OCI-LY7 (cell line): ENCODE measurements around the gene CTPS2. TPM values are rescaled to one million over a fixed set of nuclear protein-coding genes. Genes with fewer than 3 reads are reported as not detected.
"Not testable (repeated sequence)": the region's sequence is repeated elsewhere in the genome, so short reads cannot be mapped to it uniquely, and the experiment has no call there.

Source experiments
- BruUV-seq: library from RNA; stranded (reverse); fragments of 400-500 nt; replicated peaks from 2 replicates; lab custom pipeline; 2021; lab: Mats Ljungman, UMichigan
- CTCF ChIA-PET: fragments of 300-600 bp; sonication (Branson Sonifier 250); formaldehyde crosslinking; loops from one replicate; lab custom pipeline; 2022; ENCODE audit warnings: antibody characterized with exemption; ENCODE audit not compliant: unreplicated experiment; lab: Charles Lee
- POLR2A ChIA-PET: fragments of 300-600 bp; sonication (Branson Sonifier 250); formaldehyde crosslinking; loops from one replicate; lab custom pipeline; 2022; ENCODE audit warnings: antibody characterized with exemption; lab: Charles Lee
- DNase-seq: peaks from one replicate; pipeline ENCODE4 v3.0.0-alpha.2; 2015; ENCODE audit warnings: low spot score
- H2AFZ ChIP-seq: fragments of 200-600 bp; sonication (generic), shearing (Covaris generic); 2 replicates; pipeline ENCODE4 v1.6.1; 2014; ENCODE audit warnings: mild to moderate bottlenecking, antibody characterized with exemption, low read length, moderate library complexity
- H3K27ac ChIP-seq: fragments of 200-600 bp; sonication (generic); 2 replicates; pipeline ENCODE4 v1.5.1; 2014; ENCODE audit warnings: mixed run types, low read depth, mild to moderate bottlenecking, moderate library complexity, low read length, inconsistent platforms; ENCODE audit not compliant: poor library complexity, severe bottlenecking
- H3K36me3 ChIP-seq: fragments of 200-600 bp; sonication (generic); 2 replicates; pipeline ENCODE4 v1.6.1; 2014; ENCODE audit warnings: mild to moderate bottlenecking, antibody characterized with exemption, low read length, moderate library complexity, mixed read lengths; ENCODE audit not compliant: insufficient read depth
- H3K4me1 ChIP-seq: fragments of 200-600 bp; sonication (generic); 2 replicates; pipeline ENCODE4 v1.5.1; 2014; ENCODE audit warnings: mild to moderate bottlenecking, low read length; ENCODE audit not compliant: insufficient read depth, poor library complexity, severe bottlenecking
- H3K4me2 ChIP-seq: fragments of 200-600 bp; sonication (generic); 2 replicates; pipeline ENCODE4 v1.6.1; 2014; ENCODE audit warnings: mild to moderate bottlenecking, low read length
- H3K4me3 ChIP-seq: fragments of 200-600 bp; sonication (generic); 2 replicates; pipeline ENCODE4 v1.5.1; 2014; ENCODE audit warnings: mild to moderate bottlenecking, low read depth, low read length; ENCODE audit not compliant: poor library complexity, severe bottlenecking
- H3K79me2 ChIP-seq: fragments of 200-600 bp; sonication (generic); 2 replicates; pipeline ENCODE4 v1.6.1; 2016; ENCODE audit warnings: low read depth, mild to moderate bottlenecking, low read length, moderate library complexity, mixed read lengths; ENCODE audit not compliant: insufficient read depth
- H3K9me2 ChIP-seq: fragments of 200-600 bp; sonication (generic); 2 replicates; pipeline ENCODE4 v1.6.1; 2016; ENCODE audit warnings: mild to moderate bottlenecking, low read length, mixed read lengths; ENCODE audit not compliant: insufficient read depth
- H3K9me3 ChIP-seq: fragments of 200-600 bp; sonication (generic); 2 replicates; pipeline ENCODE4 v1.6.1; 2014; ENCODE audit warnings: mild to moderate bottlenecking, mixed run types, low read length, mixed read lengths
- H4K20me1 ChIP-seq: fragments of 200-600 bp; sonication (generic); 2 replicates; pipeline ENCODE4 v1.6.1; 2014; ENCODE audit warnings: mild to moderate bottlenecking, antibody characterized with exemption, low read length, moderate library complexity, mixed read lengths; ENCODE audit not compliant: insufficient read depth
- EZH2phosphoT487 ChIP-seq: fragments of 200-600 bp; sonication (generic); IDR thresholded peaks from 2 replicates; pipeline ENCODE4 v1.6.1; 2018; ENCODE audit warnings: low read depth, borderline replicate concordance, mild to moderate bottlenecking, mixed run types, antibody characterized with exemption, low read length, moderate library complexity, mixed read lengths
- intact Hi-C: fragments of 100-400 bp; cut with micrococcal nuclease; formaldehyde crosslinking; loops from one replicate; pipeline ENCODE4 v1.10.0; 2022; ENCODE audit not compliant: unreplicated experiment
- total RNA-seq, 2 experiments: library from RNA; depleted of rRNA in 1 of 2; stranded (reverse); fragments of >200 nt in 1 of 2; shearing (Covaris generic) in 1 of 2; gene quantifications; 2 replicates each; pipeline ENCODE4 v1.2.3, GENCODE V29; 2014 to 2022
- TF ChIP-seq, protein P1 (sequence below): fragments of 200-600 bp; sonication (generic); conservative IDR thresholded peaks from 2 replicates; pipeline ENCODE4 v1.5.1; 2014; ENCODE audit warnings: mild to moderate bottlenecking, antibody characterized with exemption, low read length, moderate library complexity, mixed read lengths

Gene CTPS2
- total RNA-seq, 2 experiments from 2014 or later, result 15.9 to 21.3 TPM

DNA sequence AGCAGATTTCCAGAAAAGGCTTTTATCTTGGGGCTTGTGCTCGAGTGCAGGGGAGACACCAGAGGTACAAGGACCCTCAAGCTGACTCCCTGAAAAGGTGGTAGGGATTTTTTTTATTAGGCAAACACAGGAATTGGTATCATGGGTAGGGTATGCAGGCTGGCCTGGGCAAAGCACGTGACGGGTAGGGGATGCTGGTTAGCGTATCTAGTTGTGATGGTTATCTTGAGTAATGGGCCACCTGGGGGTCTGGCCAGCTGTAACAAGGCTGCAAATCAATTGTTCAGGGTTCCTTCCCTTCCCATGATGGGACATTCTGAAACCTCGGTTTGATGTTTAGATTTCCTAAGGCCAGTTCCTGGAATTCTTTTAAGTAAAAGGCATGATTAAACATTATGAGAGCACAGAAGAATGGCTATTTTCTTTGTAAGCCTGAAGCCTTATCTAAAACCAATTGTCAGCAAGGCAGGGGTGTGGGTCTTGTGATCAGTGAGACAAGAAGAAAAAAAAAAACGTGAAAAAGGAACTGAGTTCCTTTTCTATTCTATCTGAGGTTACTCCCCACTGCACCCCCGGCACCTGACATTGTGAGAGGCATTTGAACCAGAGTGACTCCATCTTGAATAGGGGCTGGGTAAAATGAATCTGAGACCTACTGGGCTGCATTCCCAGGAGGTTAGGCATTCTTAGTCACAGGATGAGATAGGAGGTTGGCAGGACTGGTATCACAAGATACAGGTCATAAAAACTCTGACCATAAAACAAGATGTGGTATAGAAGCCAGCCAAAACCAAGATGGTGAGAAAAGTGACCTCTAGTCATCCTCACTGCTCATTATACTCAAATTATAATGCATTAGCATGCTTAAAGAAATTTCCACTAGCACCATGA lies 126.7 kb downstream of the CTPS2 start:
- Histone ChIP-seq H2AFZ (no peak overlapping the region), H3K79me2 (no peaks in the 10 kb centered on the region), H3K4me2 (no peak overlapping the region), H3K27ac (no peak overlapping the region), H3K9me3 (no peaks in the 10 kb centered on the region), H3K4me3 (no peak overlapping the region), H3K4me1 (no peaks in the 10 kb centered on the region), H3K36me3 (peaks cover 6% of the 10 kb centered on the region; the same call in 1 of the 2 replicates), H3K9me2 (no peaks in the 10 kb centered on the region), H4K20me1 (no peaks in the 10 kb centered on the region)
- DNase-seq, result no peak
- POLR2A ChIA-PET, result interaction anchor here (0.6 kb wide), 1 partner anchor 28 kb away, joined by 3 read pairs; no protein-coding TSS in a partner anchor
- intact Hi-C loops, result no loop called here
- BruUV-seq, result no TSS peak
- TF ChIP-seq, protein P1, sequence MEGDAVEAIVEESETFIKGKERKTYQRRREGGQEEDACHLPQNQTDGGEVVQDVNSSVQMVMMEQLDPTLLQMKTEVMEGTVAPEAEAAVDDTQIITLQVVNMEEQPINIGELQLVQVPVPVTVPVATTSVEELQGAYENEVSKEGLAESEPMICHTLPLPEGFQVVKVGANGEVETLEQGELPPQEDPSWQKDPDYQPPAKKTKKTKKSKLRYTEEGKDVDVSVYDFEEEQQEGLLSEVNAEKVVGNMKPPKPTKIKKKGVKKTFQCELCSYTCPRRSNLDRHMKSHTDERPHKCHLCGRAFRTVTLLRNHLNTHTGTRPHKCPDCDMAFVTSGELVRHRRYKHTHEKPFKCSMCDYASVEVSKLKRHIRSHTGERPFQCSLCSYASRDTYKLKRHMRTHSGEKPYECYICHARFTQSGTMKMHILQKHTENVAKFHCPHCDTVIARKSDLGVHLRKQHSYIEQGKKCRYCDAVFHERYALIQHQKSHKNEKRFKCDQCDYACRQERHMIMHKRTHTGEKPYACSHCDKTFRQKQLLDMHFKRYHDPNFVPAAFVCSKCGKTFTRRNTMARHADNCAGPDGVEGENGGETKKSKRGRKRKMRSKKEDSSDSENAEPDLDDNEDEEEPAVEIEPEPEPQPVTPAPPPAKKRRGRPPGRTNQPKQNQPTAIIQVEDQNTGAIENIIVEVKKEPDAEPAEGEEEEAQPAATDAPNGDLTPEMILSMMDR, result no peak
- no peak for TF ChIP-seq EZH2phosphoT487
- CTCF ChIA-PET, result no interaction called here

DNA sequence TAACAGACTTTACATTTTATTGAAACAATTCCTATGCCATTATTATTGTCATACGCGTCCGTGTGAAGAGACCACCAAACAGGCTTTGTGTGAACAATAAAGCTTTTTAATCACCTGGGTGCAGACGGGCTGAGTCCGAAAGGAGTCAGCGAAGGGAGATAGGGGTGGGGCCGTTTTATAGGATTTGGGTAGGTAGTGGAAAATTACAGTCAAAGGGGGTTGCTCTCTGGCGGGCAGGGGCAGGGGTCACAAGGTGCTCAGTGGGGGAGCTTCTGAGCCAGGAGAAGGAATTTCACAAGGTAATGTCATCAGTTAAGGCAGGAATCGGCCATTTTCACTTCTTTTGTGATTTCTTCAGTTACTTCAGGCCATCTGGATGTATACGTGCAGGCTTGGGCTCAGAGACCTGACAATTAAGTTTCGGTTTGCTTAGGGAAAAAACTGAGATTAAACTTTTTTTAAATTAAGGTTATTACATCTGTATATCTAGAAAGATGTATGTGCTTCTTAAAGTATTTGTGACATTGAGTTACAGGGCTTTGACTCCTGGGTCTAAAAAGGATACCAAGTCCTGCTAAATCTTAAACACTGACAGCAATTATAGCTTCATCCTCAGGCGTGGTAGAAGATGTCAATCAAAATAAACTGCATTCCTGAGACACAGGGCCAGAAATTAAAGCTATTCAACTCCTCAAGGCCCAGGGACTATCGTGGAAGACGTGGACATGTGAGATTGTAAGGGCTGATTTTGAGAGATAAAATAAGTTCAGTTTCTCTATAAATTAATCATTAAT lies 132.3 kb downstream of the CTPS2 start:
- H2AFZ ChIP-seq, H3K79me2 ChIP-seq, H3K27ac ChIP-seq, H3K4me3 ChIP-seq, H3K9me3 ChIP-seq, intact Hi-C loops, DNase-seq, CTCF ChIA-PET, H3K4me2 ChIP-seq, H3K9me2 ChIP-seq, POLR2A ChIA-PET, H3K4me1 ChIP-seq, H3K36me3 ChIP-seq, BruUV-seq, H4K20me1 ChIP-seq: not testable (repeated sequence)

DNA sequence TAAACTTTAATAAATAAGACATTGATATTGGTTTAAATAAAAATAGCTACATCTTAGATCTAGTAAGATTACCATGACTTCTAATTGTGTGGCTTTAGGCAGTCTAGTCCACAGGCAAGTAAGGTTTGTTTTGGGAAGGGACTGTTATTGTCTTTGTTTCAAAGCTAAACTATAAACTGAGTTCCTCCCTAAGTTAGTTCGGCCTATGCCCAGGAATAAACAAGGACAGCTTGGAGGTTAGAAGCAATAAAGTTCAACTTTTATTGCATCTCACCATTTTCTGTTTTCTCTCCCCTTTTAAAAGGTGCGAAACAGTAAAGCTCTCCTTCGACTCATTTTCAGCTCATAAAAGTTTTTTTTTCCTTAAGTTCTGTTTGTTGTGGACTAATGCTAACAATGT lies 133.0 kb downstream of the CTPS2 start:
- TF ChIP-seq EZH2phosphoT487, result no peak
- TF ChIP-seq, protein P1, result no peak
- Histone ChIP-seq H2AFZ (no peak overlapping the region), H3K4me3 (no peak overlapping the region), H3K36me3 (no peaks in the 10 kb centered on the region), H3K27ac (no peak overlapping the region), H3K4me2 (no peak overlapping the region), H4K20me1 (no peaks in the 10 kb centered on the region), H3K4me1 (no peaks in the 10 kb centered on the region), H3K79me2 (no peaks in the 10 kb centered on the region), H3K9me3 (no peaks in the 10 kb centered on the region), H3K9me2 (no peaks in the 10 kb centered on the region)
- intact Hi-C loops, result no loop called here
- POLR2A ChIA-PET, result no interaction called here
- no TSS peak for BruUV-seq
- no peak for DNase-seq
- CTCF ChIA-PET, result no interaction called here
